Glutamatergic neuron (in vitro differentiated cells): ENCODE measurements around the gene MRPL48. TPM values are rescaled to one million over a fixed set of nuclear protein-coding genes. Genes with fewer than 3 reads are reported as not detected.
A peak's percentile ranks its signal among the peaks of the same experiment; 100 is the strongest.

Experiments
- DNase-seq: peaks from one replicate; pipeline ENCODE4 v3.0.0; 2022
- H3K27ac Mint-ChIP-seq: one replicate; pipeline ENCODE4 v1.8.0; 2020; ENCODE audit warnings: mild to moderate bottlenecking, mixed read lengths, inconsistent platforms; ENCODE audit not compliant: unreplicated experiment
- H3K27me3 Mint-ChIP-seq: one replicate; pipeline ENCODE4 v1.8.0; 2020; ENCODE audit warnings: mild to moderate bottlenecking, moderate library complexity, mixed read lengths, inconsistent platforms; ENCODE audit not compliant: unreplicated experiment
- H3K36me3 Mint-ChIP-seq: one replicate; pipeline ENCODE4 v1.8.0; 2020; ENCODE audit warnings: mild to moderate bottlenecking, mixed read lengths, inconsistent platforms; ENCODE audit not compliant: unreplicated experiment
- H3K4me1 Mint-ChIP-seq: one replicate; pipeline ENCODE4 v1.8.0; 2020; ENCODE audit warnings: mild to moderate bottlenecking, low read depth, mixed read lengths, inconsistent platforms; ENCODE audit not compliant: unreplicated experiment
- H3K4me3 Mint-ChIP-seq: one replicate; pipeline ENCODE4 v1.8.0; 2020; ENCODE audit warnings: mild to moderate bottlenecking, mixed read lengths, inconsistent platforms; ENCODE audit not compliant: unreplicated experiment
- H3K9me3 Mint-ChIP-seq: one replicate; pipeline ENCODE4 v1.8.0; 2020; ENCODE audit warnings: mild to moderate bottlenecking, moderate library complexity, mixed read lengths, inconsistent platforms; ENCODE audit not compliant: unreplicated experiment
- CTCF ChIP-seq: fragments of 200-600 bp; sonication (generic); IDR thresholded peaks from one replicate; pipeline ENCODE4 v1.5.0; 2021; ENCODE audit not compliant: partially characterized antibody, unreplicated experiment
- total RNA-seq: library from RNA; stranded (reverse); fragmentation: NEBNext Ultra II Directional; extraction: Animal tissue kit (Norgen Biotek cat#: 25700); gene quantifications from one replicate; pipeline ENCODE4 v1.2.1, GENCODE V29; 2021; ENCODE audit not compliant: unreplicated experiment

Gene MRPL48
- total RNA-seq, 1 donor from 2014 or later: 30.5 TPM

GRCh38 chr11:73830261-73830660 is 42.6 kb downstream of the MRPL48 start:
- Mint-ChIP-seq H3K36me3 (no peaks in the 10 kb centered on the region), H3K4me1 (no peaks in the 10 kb centered on the region), H3K27me3 (no peaks in the 10 kb centered on the region), H3K27ac (no peak overlapping the region), H3K4me3 (no peak overlapping the region), H3K9me3 (peaks cover 2% of the 10 kb centered on the region)
- TF ChIP-seq CTCF: no peak
- no peak for DNase-seq

- no peak for TF ChIP-seq CTCF
Measured at GRCh38 chr11:73833067-73833466, 45.4 kb downstream of the MRPL48 start.

GRCh38 chr11:73838443-73839122 is 50.9 kb downstream of the MRPL48 start:
- H3K27ac Mint-ChIP-seq: no peak overlapping the region
- no peaks in the 10 kb centered on the region for H3K9me3 Mint-ChIP-seq
- no peaks in the 10 kb centered on the region for H3K4me1 Mint-ChIP-seq
- H3K27me3 Mint-ChIP-seq: no peaks in the 10 kb centered on the region
- H3K36me3 Mint-ChIP-seq: no peaks in the 10 kb centered on the region
- H3K4me3 Mint-ChIP-seq: no peak overlapping the region
- no peak for DNase-seq
- TF ChIP-seq CTCF: no peak

More at GRCh38 chr11:73833067-73833466, 45.4 kb downstream of the MRPL48 start:
- no peak overlapping the region for H3K4me3 Mint-ChIP-seq
- H3K27ac Mint-ChIP-seq: no peak overlapping the region
- no peaks in the 10 kb centered on the region for H3K4me1 Mint-ChIP-seq
- H3K9me3 Mint-ChIP-seq: peaks cover 2% of the 10 kb centered on the region
- no peak for DNase-seq
- no peaks in the 10 kb centered on the region for H3K27me3 Mint-ChIP-seq
- no peaks in the 10 kb centered on the region for H3K36me3 Mint-ChIP-seq

- Mint-ChIP-seq H3K9me3 (no peaks in the 10 kb centered on the region), H3K4me1 (no peaks in the 10 kb centered on the region), H3K27me3 (no peaks in the 10 kb centered on the region), H3K27ac (no peak overlapping the region), H3K36me3 (no peaks in the 10 kb centered on the region), H3K4me3 (no peak overlapping the region)
- DNase-seq: no peak
- TF ChIP-seq CTCF: no peak
Measured at GRCh38 chr11:73839123-73839457, 51.4 kb downstream of the MRPL48 start.

GRCh38 chr11:73851046-73851764 is 63.5 kb downstream of the MRPL48 start:
- Mint-ChIP-seq H3K4me3 (no peak overlapping the region), H3K27ac (peak overlapping the region; percentile 22), H3K4me1 (peaks cover 6% of the 10 kb centered on the region), H3K9me3 (peaks cover 1% of the 10 kb centered on the region), H3K36me3 (no peaks in the 10 kb centered on the region), H3K27me3 (no peaks in the 10 kb centered on the region)
- TF ChIP-seq CTCF: no peak
- DNase-seq: no peak
